ENCODE measurements around the gene NSMCE1.

Gene NSMCE1

DNA sequence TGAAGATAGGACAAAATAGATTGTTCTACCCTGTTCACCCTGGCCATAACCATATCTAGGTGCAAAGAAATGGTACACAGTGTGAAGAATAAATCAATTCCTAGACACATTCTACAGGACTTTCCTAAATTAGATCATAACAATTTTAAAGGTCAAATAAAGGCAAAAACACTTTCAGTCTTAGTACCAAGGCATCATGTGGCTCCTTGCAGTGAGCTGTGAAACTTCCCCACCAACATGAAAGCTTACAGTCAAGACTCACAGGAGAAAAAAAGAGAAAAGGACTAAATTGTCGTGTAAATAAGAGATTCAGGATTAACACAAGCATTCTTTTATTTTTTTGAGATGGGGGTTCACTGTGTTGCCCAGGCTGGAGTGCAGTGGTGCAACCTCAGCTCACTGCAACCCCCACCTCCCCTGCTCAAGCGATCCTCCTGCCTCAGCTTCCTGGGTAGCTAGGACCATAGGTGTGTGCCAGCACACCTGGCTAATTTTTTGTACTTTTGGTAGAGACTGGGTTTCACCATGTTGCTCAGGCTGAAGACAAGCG, 14.2 kb downstream of the NSMCE1 start:
- no peak overlapping the region for H3K27ac ChIP-seq (ENCODE audit: low read depth, low read length)
- H3K4me3 ChIP-seq (ENCODE audit: low read depth, low read length) = no peak overlapping the region
- DNase-seq = no peak
- H2BK12ac ChIP-seq (ENCODE audit: low read length) = no peak overlapping the region
- H2AFZ ChIP-seq (ENCODE audit: insufficient read depth, low read length, poor library complexity) = no peak overlapping the region
- no peak overlapping the region for H4K91ac ChIP-seq (ENCODE audit: low read depth, low read length)
- no peak overlapping the region for H4K12ac ChIP-seq (ENCODE audit: low read depth, low read length)
- H3K9me3 ChIP-seq (ENCODE audit: insufficient read depth, low read depth, low read length) = no peaks in the 10 kb centered on the region
- no peak overlapping the region for H3K4ac ChIP-seq (ENCODE audit: low read depth, low read length)
- no peak overlapping the region for H3K23ac ChIP-seq (ENCODE audit: low read length)
- no peak overlapping the region for H3K18ac ChIP-seq (ENCODE audit: low read length)
- H3K79me1 ChIP-seq (ENCODE audit: low read length) = no peaks in the 10 kb centered on the region
- H2AK5ac ChIP-seq (ENCODE audit: low read length) = no peak overlapping the region
- H3K36me3 ChIP-seq (ENCODE audit: control insufficient read depth in 1 of 2, insufficient read depth in 2 of 2, low read length in 2 of 2) = no peaks in the 10 kb centered on the region
- H3K14ac ChIP-seq (ENCODE audit: low read length) = no peak overlapping the region
- no peak overlapping the region for H4K8ac ChIP-seq (ENCODE audit: low read depth, low read length)
- peaks cover 6 to 8% of the 10 kb centered on the region in 2 experiments for H3K4me1 ChIP-seq (ENCODE audit: control insufficient read depth in 1 of 2, insufficient read depth in 2 of 2, low read length in 2 of 2)
- no peaks in the 10 kb centered on the region for H3K27me3 ChIP-seq (ENCODE audit: insufficient read depth, low read length)
- no peak overlapping the region for H2BK120ac ChIP-seq (ENCODE audit: insufficient read depth, low read length, poor library complexity)
- H2BK5ac ChIP-seq (ENCODE audit: low read depth, low read length, poor library complexity) = no peak overlapping the region
- H3K9ac ChIP-seq (ENCODE audit: low read length) = no peak overlapping the region
- no peaks in the 10 kb centered on the region for H3K79me2 ChIP-seq (ENCODE audit: control insufficient read depth, insufficient read depth, low read length, poor library complexity)
- WGBS (ENCODE audit: extremely low coverage, insufficient coverage, insufficient read length) = no CpG with 5 or more reads among the region's 3 CpGs
- no peak overlapping the region for H3K4me2 ChIP-seq (ENCODE audit: low read length)

DNA sequence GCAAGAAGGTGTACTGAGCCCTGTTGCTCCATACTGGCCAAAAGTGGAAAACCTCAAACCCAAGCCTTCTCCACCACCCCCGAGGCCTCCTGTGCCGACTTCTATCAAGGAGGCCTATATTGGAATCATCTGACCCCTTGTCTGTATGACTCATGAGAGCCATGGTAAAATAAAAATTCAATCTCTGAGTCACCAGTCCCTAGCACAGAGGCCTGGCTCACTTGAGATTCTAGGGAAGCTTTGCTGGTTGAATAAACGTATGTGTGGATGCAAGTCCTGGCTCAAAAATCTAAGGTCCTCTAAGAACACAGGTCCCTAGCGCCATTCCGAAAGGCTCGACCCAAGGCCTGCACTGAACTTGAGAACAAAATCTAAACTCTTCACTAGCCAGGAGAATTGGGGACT, 15.0 kb downstream of the NSMCE1 start:
- Histone ChIP-seq H3K23ac (ENCODE audit: low read length) (no peak overlapping the region), H3K18ac (ENCODE audit: low read length) (no peak overlapping the region), H3K27ac (ENCODE audit: low read depth, low read length) (no peak overlapping the region), H4K8ac (ENCODE audit: low read depth, low read length) (no peak overlapping the region), H4K91ac (ENCODE audit: low read depth, low read length) (no peak overlapping the region), H4K12ac (ENCODE audit: low read depth, low read length) (no peak overlapping the region), H3K36me3 (ENCODE audit: control insufficient read depth in 1 of 2, insufficient read depth in 2 of 2, low read length in 2 of 2) (no peaks in the 10 kb centered on the region), H3K14ac (ENCODE audit: low read length) (no peak overlapping the region), H3K9ac (ENCODE audit: low read length) (no peak overlapping the region), H2AFZ (ENCODE audit: insufficient read depth, low read length, poor library complexity) (no peak overlapping the region), H3K79me1 (ENCODE audit: low read length) (no peaks in the 10 kb centered on the region), H3K4me2 (ENCODE audit: low read length) (no peak overlapping the region), H3K4me1 (ENCODE audit: control insufficient read depth in 1 of 2, insufficient read depth in 2 of 2, low read length in 2 of 2) (peaks cover 0 to 3% of the 10 kb centered on the region in 2 experiments), H3K9me3 (ENCODE audit: insufficient read depth, low read depth, low read length) (no peaks in the 10 kb centered on the region), H2AK5ac (ENCODE audit: low read length) (no peak overlapping the region), H3K4ac (ENCODE audit: low read depth, low read length) (no peak overlapping the region), H2BK120ac (ENCODE audit: insufficient read depth, low read length, poor library complexity) (no peak overlapping the region), H2BK5ac (ENCODE audit: low read depth, low read length, poor library complexity) (no peak overlapping the region), H3K27me3 (ENCODE audit: insufficient read depth, low read length) (no peaks in the 10 kb centered on the region), H3K4me3 (ENCODE audit: low read depth, low read length) (no peak overlapping the region), H3K79me2 (ENCODE audit: control insufficient read depth, insufficient read depth, low read length, poor library complexity) (no peaks in the 10 kb centered on the region), H2BK12ac (ENCODE audit: low read length) (no peak overlapping the region)
- no CpG with 5 or more reads among the region's 6 CpGs for WGBS (ENCODE audit: extremely low coverage, insufficient coverage, insufficient read length)
- no peak for DNase-seq

DNA sequence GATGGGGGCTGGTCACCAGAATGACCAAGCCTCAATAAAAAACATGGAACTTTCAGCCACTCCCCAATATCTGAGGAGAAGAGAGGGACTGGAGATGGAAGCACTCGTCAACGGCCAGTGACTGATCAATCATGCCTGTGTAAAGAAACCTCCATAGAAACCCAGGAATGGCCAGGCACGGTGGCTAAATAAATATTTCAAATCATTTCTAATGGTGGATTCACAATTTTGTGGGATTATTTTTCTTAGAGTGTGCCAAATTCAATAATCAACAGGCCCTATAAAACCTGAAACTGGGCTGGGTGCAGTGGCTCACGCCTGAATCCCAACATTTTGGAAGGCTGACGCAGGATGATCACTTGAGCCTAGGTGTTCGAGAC, 16.4 kb downstream of the NSMCE1 start:
- H4K8ac ChIP-seq (ENCODE audit: low read depth, low read length) = no peak overlapping the region
- no CpG with 5 or more reads among the region's 6 CpGs for WGBS (ENCODE audit: extremely low coverage, insufficient coverage, insufficient read length)

DNA sequence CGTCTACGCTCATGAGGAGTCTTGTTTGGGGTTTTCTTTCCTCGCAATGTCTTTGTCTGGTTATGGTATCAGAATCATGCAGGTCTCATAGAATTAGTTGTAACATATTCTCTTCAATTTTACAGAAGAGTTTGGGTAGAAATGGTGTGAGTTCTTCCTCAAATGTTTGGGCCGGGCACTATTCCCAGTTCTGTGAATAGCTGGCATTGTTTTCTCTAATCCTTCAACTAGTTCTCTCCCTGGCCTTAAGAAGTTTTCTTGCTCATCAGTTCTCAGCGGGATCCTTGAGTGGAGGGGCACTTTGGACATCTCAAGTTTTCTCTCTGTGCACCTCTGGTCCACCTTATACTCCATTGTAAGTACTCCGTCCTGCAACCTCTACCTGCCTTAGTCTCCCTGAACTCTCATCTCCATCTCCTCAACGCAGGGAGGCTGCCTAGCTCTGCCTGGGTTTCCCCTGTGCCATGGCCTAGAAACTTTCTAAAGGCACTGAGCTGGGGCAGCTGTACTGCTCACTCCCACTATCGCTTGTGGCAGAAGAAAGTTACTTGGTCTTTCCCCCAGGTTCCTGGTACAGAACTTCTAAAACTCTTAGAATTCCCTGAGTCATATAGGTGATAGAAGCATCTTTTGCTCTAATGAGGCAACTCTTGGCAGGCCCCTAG, 16.9 kb downstream of the NSMCE1 start:
- Histone ChIP-seq H3K79me2 (ENCODE audit: control insufficient read depth, insufficient read depth, low read length, poor library complexity) (no peaks in the 10 kb centered on the region), H3K4me2 (ENCODE audit: low read length) (no peak overlapping the region), H3K27me3 (ENCODE audit: insufficient read depth, low read length) (no peaks in the 10 kb centered on the region), H3K14ac (ENCODE audit: low read length) (no peak overlapping the region), H3K23ac (ENCODE audit: low read length) (no peak overlapping the region), H4K12ac (ENCODE audit: low read depth, low read length) (no peak overlapping the region), H3K4me3 (ENCODE audit: low read depth, low read length) (no peak overlapping the region), H3K9ac (ENCODE audit: low read length) (no peak overlapping the region), H2AFZ (ENCODE audit: insufficient read depth, low read length, poor library complexity) (no peak overlapping the region), H3K4me1 (ENCODE audit: control insufficient read depth in 1 of 2, insufficient read depth in 2 of 2, low read length in 2 of 2) (no peaks in the 10 kb centered on the region), H4K91ac (ENCODE audit: low read depth, low read length) (no peak overlapping the region), H3K79me1 (ENCODE audit: low read length) (no peaks in the 10 kb centered on the region), H2BK12ac (ENCODE audit: low read length) (no peak overlapping the region), H2BK120ac (ENCODE audit: insufficient read depth, low read length, poor library complexity) (no peak overlapping the region), H3K9me3 (ENCODE audit: insufficient read depth, low read depth, low read length) (no peaks in the 10 kb centered on the region), H3K4ac (ENCODE audit: low read depth, low read length) (no peak overlapping the region), H3K27ac (ENCODE audit: low read depth, low read length) (no peak overlapping the region), H3K36me3 (ENCODE audit: control insufficient read depth in 1 of 2, insufficient read depth in 2 of 2, low read length in 2 of 2) (no peaks in the 10 kb centered on the region), H4K8ac (ENCODE audit: low read depth, low read length) (no peak overlapping the region), H2AK5ac (ENCODE audit: low read length) (no peak overlapping the region), H3K18ac (ENCODE audit: low read length) (no peak overlapping the region), H2BK5ac (ENCODE audit: low read depth, low read length, poor library complexity) (no peak overlapping the region)
- no peak for DNase-seq
- WGBS (ENCODE audit: extremely low coverage, insufficient coverage, insufficient read length) = no CpG with 5 or more reads among the region's 8 CpGs

More for the DNA sequence above, 16.4 kb downstream of the NSMCE1 start:
- Histone ChIP-seq H2BK5ac (ENCODE audit: low read depth, low read length, poor library complexity) (no peak overlapping the region), H3K14ac (ENCODE audit: low read length) (no peak overlapping the region), H3K4ac (ENCODE audit: low read depth, low read length) (no peak overlapping the region), H3K4me1 (ENCODE audit: control insufficient read depth in 1 of 2, insufficient read depth in 2 of 2, low read length in 2 of 2) (no peaks in the 10 kb centered on the region), H2AK5ac (ENCODE audit: low read length) (no peak overlapping the region), H4K91ac (ENCODE audit: low read depth, low read length) (no peak overlapping the region), H3K79me1 (ENCODE audit: low read length) (no peaks in the 10 kb centered on the region), H3K4me2 (ENCODE audit: low read length) (no peak overlapping the region), H2BK120ac (ENCODE audit: insufficient read depth, low read length, poor library complexity) (no peak overlapping the region), H3K23ac (ENCODE audit: low read length) (no peak overlapping the region), H3K9me3 (ENCODE audit: insufficient read depth, low read depth, low read length) (no peaks in the 10 kb centered on the region), H3K9ac (ENCODE audit: low read length) (no peak overlapping the region), H2BK12ac (ENCODE audit: low read length) (no peak overlapping the region), H4K12ac (ENCODE audit: low read depth, low read length) (no peak overlapping the region), H3K36me3 (ENCODE audit: control insufficient read depth in 1 of 2, insufficient read depth in 2 of 2, low read length in 2 of 2) (no peaks in the 10 kb centered on the region), H3K79me2 (ENCODE audit: control insufficient read depth, insufficient read depth, low read length, poor library complexity) (no peaks in the 10 kb centered on the region), H3K18ac (ENCODE audit: low read length) (no peak overlapping the region), H3K4me3 (ENCODE audit: low read depth, low read length) (no peak overlapping the region), H3K27ac (ENCODE audit: low read depth, low read length) (no peak overlapping the region), H2AFZ (ENCODE audit: insufficient read depth, low read length, poor library complexity) (no peak overlapping the region), H3K27me3 (ENCODE audit: insufficient read depth, low read length) (no peaks in the 10 kb centered on the region)
- DNase-seq = no peak
